Gastrocnemius medialis (tissue), 4 donors: Measurements from ENCODE around the gene OGT. TPM values are rescaled to one million over a fixed set of nuclear protein-coding genes. Genes with fewer than 3 reads are reported as not detected.
A peak's percentile ranks its signal among the peaks of the same experiment; 100 is the strongest.
"Not testable (repeated sequence)": the region's sequence is repeated elsewhere in the genome, so short reads cannot be mapped to it uniquely, and the experiment has no call there.

Source experiments
- ATAC-seq, 2 donors: fragments of 150-250 bp; one replicate each; pipeline ENCODE4 v1.9.1; 2016
- DNase-seq, 2 donors: peaks; one replicate each; pipeline ENCODE4 v3.0.0-alpha.2; 2019
- H3K27ac ChIP-seq, 4 donors: fragments of 200-600 bp; sonication (generic); 1 replicate in 1 of 4; 2 replicates in 3 of 4; pipeline ENCODE4 v1.5.1; 2016 to 2018; ENCODE audit warnings: mild to moderate bottlenecking in 2 of 4, moderate library complexity in 1 of 4
- H3K27me3 ChIP-seq, 3 donors: fragments of 200-600 bp; sonication (generic) in 2 of 3; 1 replicate in 1 of 3; 2 replicates in 2 of 3; pipeline versions ENCODE4 v1.5.1 to v1.6.0; 2016 to 2019; ENCODE audit warnings: mild to moderate bottlenecking in 1 of 3, moderate library complexity in 1 of 3
- H3K36me3 ChIP-seq, 2 donors: fragments of 200-600 bp; sonication (generic) in 1 of 2; one replicate each; pipeline ENCODE4 v1.5.1; 2017 to 2018
- H3K4me1 ChIP-seq, 2 donors: fragments of 200-600 bp; sonication (generic) in 1 of 2; one replicate each; pipeline ENCODE4 v1.5.1; 2016 to 2017; ENCODE audit warnings: mild to moderate bottlenecking in 2 of 2
- H3K4me3 ChIP-seq, 4 donors: fragments of 200-600 bp; sonication (generic) in 3 of 4; 1 replicate in 1 of 4; 2 replicates in 3 of 4; pipeline ENCODE4 v1.5.1; 2016 to 2019; ENCODE audit warnings: mild to moderate bottlenecking in 2 of 4
- H3K9me3 ChIP-seq, 3 donors: fragments of 200-600 bp; sonication (generic) in 2 of 3; 1 replicate in 1 of 3; 2 replicates in 2 of 3; pipeline ENCODE4 v1.5.1; 2016 to 2019
- POLR2A ChIP-seq, 2 donors: fragments of 450-650 bp; IDR thresholded peaks; one replicate each; pipeline ENCODE4 v1.6.1; 2017; ENCODE audit warnings: antibody characterized with exemption in 2 of 2, mild to moderate bottlenecking in 2 of 2, moderate library complexity in 2 of 2
- in situ Hi-C, 4 donors: fragments of 200-750 bp; cut with MboI; loops; one replicate each; pipeline versions ENCODE4 v1.15.0 to v1.8.0; 2017; ENCODE audit warnings: low sequenced_read_pairs in 4 of 4
- intact Hi-C: fragments of 100-400 bp; cut with DNase I; formaldehyde crosslinking; loops from one replicate; pipeline ENCODE4 v1.15.1; 2023; ENCODE audit warnings: low total_unique reads
- total RNA-seq, 4 donors: library from RNA; depleted of rRNA; stranded (reverse); fragments of >200 nt; gene quantifications; one replicate each; pipeline versions ENCODE4 v1.1.0 to v1.2.3, GENCODE V29; 2016
- TF ChIP-seq, protein P1 (sequence below), 5 experiments: fragments of 450-650 bp in 3 of 5; fragments of 200-600 bp in 2 of 5; sonication (generic) in 2 of 5; IDR thresholded peaks in 4 of 5; conservative IDR thresholded peaks in 1 of 5; 1 replicate in 4 of 5; 2 replicates in 1 of 5; pipeline ENCODE4 v1.5.1; 2016 to 2019; ENCODE audit warnings: antibody characterized with exemption in 5 of 5, mild to moderate bottlenecking in 3 of 5, moderate library complexity in 3 of 5

OGT gene
- total RNA-seq, 4 donors from 2014 or later: 34.5 to 146 (median 62.1) TPM

DNA sequence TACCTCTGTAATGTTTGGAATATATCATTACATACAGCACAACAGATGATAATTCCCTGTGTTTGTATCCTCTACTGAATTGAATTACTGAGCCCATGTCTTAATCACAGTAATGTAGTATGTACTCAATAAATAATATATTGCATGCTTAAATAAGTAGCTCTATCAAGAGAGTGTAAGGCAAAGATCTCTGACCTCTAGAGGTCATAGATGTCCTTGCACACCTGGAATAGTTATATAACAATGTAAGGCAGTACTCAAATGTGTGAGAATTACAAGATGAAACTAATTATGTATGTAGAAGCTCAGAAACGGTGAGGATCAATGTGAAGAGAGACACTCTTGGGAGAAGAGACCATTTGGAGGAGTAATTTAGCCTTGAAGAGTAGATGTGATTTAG is 31.0 kb downstream of the OGT start:
- Histone ChIP-seq H3K4me3 (no peak overlapping the region), H3K27me3 (no peaks in the 10 kb centered on the region), H3K36me3 (peaks cover 0 to 80% of the 10 kb centered on the region in 2 donors), H3K9me3 (no peaks in the 10 kb centered on the region), H3K27ac (no peak overlapping the region), H3K4me1 (no peaks in the 10 kb centered on the region)
- TF ChIP-seq, protein P1, sequence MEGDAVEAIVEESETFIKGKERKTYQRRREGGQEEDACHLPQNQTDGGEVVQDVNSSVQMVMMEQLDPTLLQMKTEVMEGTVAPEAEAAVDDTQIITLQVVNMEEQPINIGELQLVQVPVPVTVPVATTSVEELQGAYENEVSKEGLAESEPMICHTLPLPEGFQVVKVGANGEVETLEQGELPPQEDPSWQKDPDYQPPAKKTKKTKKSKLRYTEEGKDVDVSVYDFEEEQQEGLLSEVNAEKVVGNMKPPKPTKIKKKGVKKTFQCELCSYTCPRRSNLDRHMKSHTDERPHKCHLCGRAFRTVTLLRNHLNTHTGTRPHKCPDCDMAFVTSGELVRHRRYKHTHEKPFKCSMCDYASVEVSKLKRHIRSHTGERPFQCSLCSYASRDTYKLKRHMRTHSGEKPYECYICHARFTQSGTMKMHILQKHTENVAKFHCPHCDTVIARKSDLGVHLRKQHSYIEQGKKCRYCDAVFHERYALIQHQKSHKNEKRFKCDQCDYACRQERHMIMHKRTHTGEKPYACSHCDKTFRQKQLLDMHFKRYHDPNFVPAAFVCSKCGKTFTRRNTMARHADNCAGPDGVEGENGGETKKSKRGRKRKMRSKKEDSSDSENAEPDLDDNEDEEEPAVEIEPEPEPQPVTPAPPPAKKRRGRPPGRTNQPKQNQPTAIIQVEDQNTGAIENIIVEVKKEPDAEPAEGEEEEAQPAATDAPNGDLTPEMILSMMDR (IDR thresholded peaks at IDR 0.05 in 4 of 5, conservative IDR thresholded peaks at IDR 0.05 in 1 of 5): no peak
- no peak for TF ChIP-seq POLR2A (IDR thresholded peaks at IDR 0.05)
- intact Hi-C loops: no loop called here
- ATAC-seq (no peak), DNase-seq (no peak)
- in situ Hi-C loops: loop anchor here in 2 of 4 donors (25.0 kb wide), 2 partner anchors 152 to 177 kb away; no protein-coding TSS in a partner anchor

DNA sequence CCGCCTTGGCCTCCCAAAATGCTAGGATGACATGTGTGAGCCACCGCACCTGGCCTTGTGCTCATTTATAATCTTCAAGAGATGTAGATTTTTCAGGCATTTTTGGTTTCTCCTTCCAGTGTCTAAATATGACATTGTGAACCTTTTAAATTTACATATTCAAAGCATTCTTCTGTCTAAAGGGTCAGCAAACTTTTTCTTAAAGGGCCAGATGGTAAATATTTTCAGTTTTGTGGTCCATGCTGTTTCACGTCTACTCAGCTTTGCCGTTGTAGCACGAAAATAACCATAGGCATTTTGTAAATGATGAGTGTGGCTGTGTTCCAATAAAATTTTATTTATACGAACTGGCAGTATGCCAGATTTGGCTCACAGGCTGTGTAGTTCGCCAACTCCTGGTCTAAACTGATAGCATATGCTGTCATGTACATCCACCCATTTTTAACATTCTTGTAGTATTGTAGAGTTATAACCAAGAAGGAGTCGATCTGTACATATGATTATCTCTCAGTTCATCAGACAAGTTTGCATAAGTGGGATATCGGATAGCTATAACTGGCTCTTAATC is 32.7 kb downstream of the OGT start:
- no peaks in the 10 kb centered on the region for H3K27me3 ChIP-seq
- H3K27ac ChIP-seq: peak overlapping the region in 1 of 4 donors; percentile 15
- no peak overlapping the region for H3K4me3 ChIP-seq
- no peaks in the 10 kb centered on the region for H3K4me1 ChIP-seq
- H3K36me3 ChIP-seq: peaks cover 0 to 68% of the 10 kb centered on the region in 2 donors
- in situ Hi-C loops: loop anchor here in 2 of 4 donors (25.0 kb wide), 2 partner anchors 153 to 178 kb away; no protein-coding TSS in a partner anchor
- TF ChIP-seq, protein P1 (IDR thresholded peaks at IDR 0.05 in 4 of 5, conservative IDR thresholded peaks at IDR 0.05 in 1 of 5): no peak
- no peak for TF ChIP-seq POLR2A (IDR thresholded peaks at IDR 0.05)
- no peaks in the 10 kb centered on the region for H3K9me3 ChIP-seq
- intact Hi-C loops: no loop called here
- no peak for DNase-seq
- no peak for ATAC-seq

DNA sequence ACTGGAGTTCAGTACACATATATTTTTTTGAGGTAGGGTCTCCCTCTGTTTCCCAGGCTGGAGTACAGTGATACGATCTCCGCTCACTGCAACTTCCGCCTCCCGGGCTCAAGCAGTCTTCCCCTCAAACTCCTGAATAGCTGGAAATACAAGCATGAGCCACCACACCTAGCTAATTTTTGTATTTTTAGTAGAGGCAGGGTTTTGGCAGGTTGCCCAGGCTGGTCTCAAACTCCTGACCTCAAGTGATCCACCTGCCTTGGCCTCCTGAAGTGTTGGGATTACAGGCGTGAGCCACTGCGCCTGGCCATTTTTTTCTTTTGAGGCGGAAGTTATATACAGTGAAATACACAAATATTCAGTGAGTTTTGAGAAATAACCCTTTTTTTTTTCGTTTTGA is 38.5 kb downstream of the OGT start:
- Histone ChIP-seq H3K36me3 (peaks cover 0 to 62% of the 10 kb centered on the region in 2 donors), H3K27ac (peak overlapping the region in 1 of 4 donors; percentile 55)
- intact Hi-C loops, H3K4me3 ChIP-seq, H3K4me1 ChIP-seq, H3K27me3 ChIP-seq, H3K9me3 ChIP-seq: not testable (repeated sequence)
- DNase-seq: peak; percentile 6 to 47
- peak in 1 of 2 donors; percentile 41 for ATAC-seq
- in situ Hi-C loops: loop anchor here in 2 of 4 donors (25.0 kb wide), 2 partner anchors 159 to 184 kb away; no protein-coding TSS in a partner anchor

DNA sequence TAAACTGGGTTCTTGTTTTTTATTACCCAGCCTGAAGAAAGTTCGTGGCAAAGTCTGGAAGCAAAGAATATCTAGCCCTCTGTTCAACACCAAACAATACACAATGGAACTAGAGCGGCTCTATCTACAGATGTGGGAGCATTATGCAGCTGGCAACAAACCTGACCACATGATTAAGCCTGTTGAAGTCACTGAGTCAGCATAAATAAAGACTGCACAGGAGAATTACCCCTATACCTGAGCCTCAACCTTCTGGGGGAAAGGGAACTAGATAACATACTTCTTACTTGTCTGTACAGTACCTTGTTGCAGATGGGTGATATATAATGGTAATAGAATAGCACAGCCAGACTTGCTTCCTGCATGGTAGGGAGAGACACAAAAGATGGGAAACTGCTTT is 40.7 kb downstream of the OGT start:
- in situ Hi-C loops (loop anchor here in 2 of 4 donors (25.0 kb wide), 2 partner anchors 161 to 186 kb away; no protein-coding TSS in a partner anchor), intact Hi-C loops (no loop called here)
- Histone ChIP-seq H3K4me1 (no peaks in the 10 kb centered on the region), H3K36me3 (peaks cover 0 to 49% of the 10 kb centered on the region in 2 donors), H3K4me3 (no peak overlapping the region), H3K27ac (no peak overlapping the region), H3K9me3 (no peaks in the 10 kb centered on the region), H3K27me3 (no peaks in the 10 kb centered on the region)
- TF ChIP-seq POLR2A (IDR thresholded peaks at IDR 0.05): no peak
- TF ChIP-seq, protein P1 (IDR thresholded peaks at IDR 0.05 in 4 of 5, conservative IDR thresholded peaks at IDR 0.05 in 1 of 5): no peak
- no peak for ATAC-seq
- DNase-seq: no peak

DNA sequence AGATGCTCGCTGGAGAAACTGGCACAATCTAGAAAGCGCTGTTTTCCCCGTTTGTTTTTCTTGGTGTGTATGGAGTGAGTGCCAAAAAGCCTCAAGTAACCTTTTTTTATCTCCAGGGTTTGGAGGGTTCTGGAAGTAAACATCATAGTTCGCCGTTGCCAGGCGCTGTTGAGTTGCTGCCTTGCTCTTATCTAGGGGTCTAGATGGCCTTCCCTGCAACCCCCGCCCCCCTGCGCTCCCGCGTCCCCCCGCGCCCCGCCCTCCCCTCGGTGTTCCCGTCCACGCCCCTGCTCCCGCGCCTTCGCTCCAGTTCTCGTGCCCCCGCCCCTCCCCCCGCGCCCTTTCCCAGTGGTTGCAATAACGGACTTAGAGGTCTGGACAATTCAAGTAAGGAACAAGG is 44.8 kb downstream of the OGT start:
- in situ Hi-C loops: no loop called here
- no peaks in the 10 kb centered on the region for H3K9me3 ChIP-seq
- intact Hi-C loops: no loop called here
- H3K4me1 ChIP-seq: no peaks in the 10 kb centered on the region
- DNase-seq (no peak), ATAC-seq (no peak)
- no peak for TF ChIP-seq POLR2A (IDR thresholded peaks at IDR 0.05)
- no peak overlapping the region for H3K4me3 ChIP-seq
- H3K27ac ChIP-seq: no peak overlapping the region
- peaks cover 0 to 25% of the 10 kb centered on the region in 2 donors for H3K36me3 ChIP-seq
- H3K27me3 ChIP-seq: no peaks in the 10 kb centered on the region
